Activated CD4-positive, alpha-beta T cell treated with anti-CD3 and anti-CD28 coated beads for 36 hours (primary cell): Measurements from ENCODE around the gene NID2. TPM values are rescaled to one million over a fixed set of nuclear protein-coding genes. Genes with fewer than 3 reads are reported as not detected.

ENCODE experiments used
- ATAC-seq: fragments of 200-7000 bp; cut with Tn5 transposase; one replicate; pipeline ENCODE4 v1.10.0; 2021; ENCODE audit warnings: mild to moderate bottlenecking, moderate library complexity
- CTCF ChIA-PET: fragments of 350-600 bp; sonication (Branson Sonifier 250); formaldehyde crosslinking; loops from one replicate; lab custom pipeline; 2021; ENCODE audit warnings: antibody characterized with exemption; lab: Charles Lee
- POLR2A ChIA-PET: fragments of 350-600 bp; sonication (Branson Sonifier 250); formaldehyde crosslinking; loops from one replicate; lab custom pipeline; 2021; ENCODE audit warnings: antibody characterized with exemption, inconsistent platforms; lab: Charles Lee
- DNase-seq: peaks from one replicate; pipeline ENCODE4 v3.0.0-alpha.2; 2020
- H3K27ac Mint-ChIP-seq: one replicate; pipeline ENCODE4 v1.8.0; 2021; ENCODE audit warnings: mixed read lengths
- H3K27me3 Mint-ChIP-seq: one replicate; pipeline ENCODE4 v1.8.0; 2021; ENCODE audit warnings: mixed read lengths
- H3K36me3 Mint-ChIP-seq: one replicate; pipeline ENCODE4 v1.8.0; 2021; ENCODE audit warnings: low read depth, mixed read lengths
- H3K4me1 Mint-ChIP-seq: one replicate; pipeline ENCODE4 v1.8.0; 2021; ENCODE audit warnings: mixed read lengths
- H3K4me3 Mint-ChIP-seq: one replicate; pipeline ENCODE4 v1.8.0; 2021; ENCODE audit warnings: mild to moderate bottlenecking, moderate library complexity, mixed read lengths
- H3K9me3 Mint-ChIP-seq: one replicate; pipeline ENCODE4 v1.8.0; 2021; ENCODE audit warnings: low read depth, mixed read lengths
- intact Hi-C, 2 experiments: fragments of 100-400 bp; cut with DNase I in 1 of 2; cut with micrococcal nuclease in 1 of 2; formaldehyde crosslinking; loops; one replicate each; pipeline versions ENCODE4 v1.14.2 to v1.15.1; 2022 to 2024; cut with DNase I, micrococcal nuclease
- total RNA-seq, 2 experiments: library from RNA; stranded (reverse); gene quantifications; one replicate each; pipeline ENCODE4 v1.2.3, GENCODE V29; 2021

Gene NID2
- total RNA-seq, 2 experiments from 2014 or later: not detected

DNA sequence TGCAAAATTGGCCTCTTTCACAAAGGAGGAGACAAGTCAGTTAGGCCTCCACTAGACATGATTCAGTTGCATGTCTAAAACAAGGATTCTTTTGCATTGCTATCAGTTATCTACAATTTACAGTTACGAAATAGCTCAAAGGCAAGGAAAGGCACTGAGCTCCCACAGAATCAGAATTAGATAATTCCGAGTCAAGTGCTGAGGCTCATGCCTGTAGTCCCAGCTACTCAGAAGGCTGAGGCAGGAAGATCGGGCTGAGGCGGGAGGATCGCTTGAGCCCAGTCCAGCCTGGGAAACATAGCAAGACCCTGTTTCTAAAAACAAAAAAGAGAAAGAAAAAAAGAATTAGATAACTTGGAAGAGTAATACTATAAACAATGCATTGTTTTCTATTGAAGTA lies 91.8 kb downstream of the NID2 start:
- no peaks in the 10 kb centered on the region for H3K9me3 Mint-ChIP-seq
- peaks cover 1% of the 10 kb centered on the region for H3K27me3 Mint-ChIP-seq
- no peak for ATAC-seq
- DNase-seq: no peak
- H3K4me1 Mint-ChIP-seq: peaks cover 9% of the 10 kb centered on the region
- no peak overlapping the region for H3K4me3 Mint-ChIP-seq
- intact Hi-C loops: loop anchor here (5.0 kb wide), 3 partner anchors 115 to 695 kb away; partner anchors contain the start of gene GNG2 (in 2 of the 2)
- H3K27ac Mint-ChIP-seq: no peak overlapping the region
- CTCF ChIA-PET: interaction anchor here (0.6 to 9.0 kb wide), 10 partner anchors 10 to 213 kb away, joined by 3 to 92 read pairs (median 7); partner anchors contain the start of gene GNG2
- H3K36me3 Mint-ChIP-seq: no peaks in the 10 kb centered on the region
- POLR2A ChIA-PET: no interaction called here

DNA sequence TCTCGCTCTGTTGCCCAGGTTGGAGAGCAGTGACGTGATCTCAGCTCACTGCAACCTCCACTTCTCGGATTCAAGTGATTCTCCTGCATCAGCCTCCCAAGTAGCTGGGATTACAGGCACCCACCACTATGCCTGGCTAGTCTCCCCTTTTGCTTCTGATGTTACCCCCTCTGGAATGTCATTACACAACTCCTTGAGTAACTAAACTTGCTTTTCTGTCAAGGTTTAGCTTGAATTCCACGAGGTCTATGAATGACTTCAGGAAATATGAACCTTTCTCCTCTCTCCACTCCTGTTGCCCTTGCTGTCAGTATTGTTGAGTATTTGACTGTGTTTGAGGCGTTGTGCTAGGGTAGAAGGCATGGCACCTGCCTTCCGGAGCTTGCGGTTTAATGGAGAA lies 96.3 kb downstream of the NID2 start:
- no peak overlapping the region for H3K4me3 Mint-ChIP-seq
- no peaks in the 10 kb centered on the region for H3K9me3 Mint-ChIP-seq
- peaks cover 4% of the 10 kb centered on the region for H3K36me3 Mint-ChIP-seq
- POLR2A ChIA-PET: no interaction called here
- no peaks in the 10 kb centered on the region for H3K4me1 Mint-ChIP-seq
- no peak overlapping the region for H3K27ac Mint-ChIP-seq
- intact Hi-C loops: no loop called here
- DNase-seq (no peak), ATAC-seq (no peak)
- CTCF ChIA-PET: interaction anchor here (0.6 to 12.0 kb wide), 4 partner anchors 7 to 193 kb away, joined by 3 to 92 read pairs (median 4); no protein-coding TSS in a partner anchor
- H3K27me3 Mint-ChIP-seq: no peaks in the 10 kb centered on the region

DNA sequence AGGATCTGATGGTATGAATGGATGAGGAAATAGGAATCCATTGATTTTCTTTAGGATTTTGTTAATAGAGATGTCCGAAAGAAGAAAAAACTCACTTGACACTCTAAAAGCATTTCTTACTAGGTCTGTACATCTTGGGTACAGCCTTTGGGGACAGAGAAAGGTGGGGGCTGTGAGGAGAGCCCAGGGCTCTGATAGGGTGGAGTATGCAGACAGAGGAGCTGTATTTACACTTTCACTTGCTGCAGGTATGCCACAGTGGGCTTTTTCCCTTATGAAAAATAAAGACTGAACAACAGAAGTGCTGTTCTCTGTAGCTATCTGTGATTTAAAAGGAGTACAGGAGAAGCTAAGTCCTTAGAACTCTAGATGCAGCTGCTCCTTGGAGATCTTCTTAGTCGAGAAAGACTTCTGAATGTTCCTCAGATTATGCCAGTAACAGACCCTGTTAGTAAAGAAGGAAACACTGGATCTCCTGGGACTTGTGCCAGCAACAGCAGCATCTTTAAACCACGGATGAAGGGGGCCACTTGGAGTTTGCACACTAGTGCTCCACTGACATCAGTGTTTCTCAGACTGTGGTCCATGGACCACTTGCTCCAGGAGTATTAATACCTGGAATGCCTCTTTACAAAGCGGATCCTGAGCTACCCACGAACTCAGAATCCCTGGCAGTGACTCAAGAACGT lies 98.9 kb downstream of the NID2 start:
- POLR2A ChIA-PET: no interaction called here
- no peaks in the 10 kb centered on the region for H3K9me3 Mint-ChIP-seq
- DNase-seq (no peak), ATAC-seq (no peak)
- no peak overlapping the region for H3K27ac Mint-ChIP-seq
- peaks cover 6% of the 10 kb centered on the region for H3K36me3 Mint-ChIP-seq
- CTCF ChIA-PET: interaction anchor here (0.7 to 12.0 kb wide), 4 partner anchors 7 to 192 kb away, joined by 3 to 92 read pairs (median 4); no protein-coding TSS in a partner anchor
- no peaks in the 10 kb centered on the region for H3K27me3 Mint-ChIP-seq
- intact Hi-C loops: no loop called here
- no peaks in the 10 kb centered on the region for H3K4me1 Mint-ChIP-seq
- no peak overlapping the region for H3K4me3 Mint-ChIP-seq

DNA sequence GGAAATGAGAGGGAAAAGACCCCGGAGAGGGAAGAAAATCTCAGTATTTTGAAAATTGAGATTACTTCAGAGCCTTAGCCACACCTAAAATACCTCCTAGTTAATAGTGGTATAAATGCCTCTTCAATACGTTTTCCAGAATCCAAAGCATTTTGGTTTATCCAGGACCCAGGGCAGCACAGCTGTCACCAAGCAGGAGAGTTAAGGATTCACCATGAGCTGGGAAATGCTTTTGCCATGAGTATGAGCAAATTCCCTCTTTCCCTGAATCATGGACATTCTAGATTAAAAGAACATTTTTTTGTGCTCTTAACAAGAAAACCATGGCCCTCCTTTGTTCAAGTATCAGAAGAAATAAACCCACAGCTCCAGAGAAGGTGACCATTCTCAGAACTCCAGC lies 101.3 kb downstream of the NID2 start:
- POLR2A ChIA-PET: interaction anchor here (0.6 to 0.7 kb wide), 3 partner anchors 111 to 272 kb away, joined by 3 to 6 read pairs (median 5); no protein-coding TSS in a partner anchor

DNA sequence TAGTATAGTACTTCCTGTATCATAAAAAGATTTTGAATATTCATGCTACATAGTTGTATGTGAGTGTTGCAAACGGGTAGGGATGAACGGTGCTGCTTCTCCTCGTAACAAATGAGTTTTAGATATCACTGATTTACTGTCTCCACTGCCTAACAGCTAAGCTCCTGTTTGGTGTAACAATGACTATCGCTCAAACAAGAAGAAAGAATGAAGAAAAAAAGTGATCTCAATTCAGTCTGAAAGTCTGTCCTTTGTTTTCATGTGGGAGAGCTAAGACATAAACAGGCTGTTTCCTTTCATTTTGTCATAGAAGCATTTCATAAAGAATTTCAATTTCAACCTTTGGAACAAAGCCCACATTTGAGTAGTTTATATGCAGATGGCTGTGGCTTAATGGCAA lies 105.6 kb downstream of the NID2 start:
- CTCF ChIA-PET: interaction anchor here (0.7 to 12.0 kb wide), 4 partner anchors 11 to 35 kb away, joined by 3 to 92 read pairs (median 4); no protein-coding TSS in a partner anchor

More for the DNA sequence above, 101.3 kb downstream of the NID2 start:
- DNase-seq: no peak
- H3K27me3 Mint-ChIP-seq: no peaks in the 10 kb centered on the region
- H3K36me3 Mint-ChIP-seq: peaks cover 16% of the 10 kb centered on the region
- intact Hi-C loops: no loop called here
- no peaks in the 10 kb centered on the region for H3K9me3 Mint-ChIP-seq
- no peak overlapping the region for H3K27ac Mint-ChIP-seq
- CTCF ChIA-PET: interaction anchor here (0.9 to 12.0 kb wide), 2 partner anchors 8 to 12 kb away, joined by 3 to 92 read pairs; no protein-coding TSS in a partner anchor
- ATAC-seq: no peak
- H3K4me3 Mint-ChIP-seq: no peak overlapping the region
- H3K4me1 Mint-ChIP-seq: peaks cover 13% of the 10 kb centered on the region

DNA sequence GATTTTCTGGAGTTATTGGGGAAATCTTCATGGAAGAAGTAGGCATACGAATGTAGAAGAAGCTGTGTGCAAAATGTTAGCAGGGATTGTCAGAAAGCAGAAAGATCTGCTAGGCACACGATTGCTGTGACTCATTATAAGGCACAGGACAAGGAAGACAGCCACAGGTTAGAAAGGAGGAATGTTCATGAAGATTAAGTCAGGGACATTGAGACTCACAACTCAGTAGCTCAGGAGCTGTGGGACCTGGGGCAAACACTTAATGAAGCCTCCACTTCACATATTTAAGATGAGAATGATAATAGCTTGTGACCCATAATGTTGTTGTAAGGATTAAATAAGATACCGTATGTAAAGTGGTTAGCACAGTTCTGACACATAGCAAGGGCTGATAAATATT lies 106.1 kb downstream of the NID2 start:
- H3K27ac Mint-ChIP-seq: peak overlapping the region; percentile 81
- peaks cover 50% of the 10 kb centered on the region for H3K36me3 Mint-ChIP-seq
- intact Hi-C loops: no loop called here
- no peak for DNase-seq
- ChIA-PET CTCF (interaction anchor here (0.5 to 12.0 kb wide), 5 partner anchors 8 to 186 kb away, joined by 3 to 92 read pairs (median 4); no protein-coding TSS in a partner anchor), POLR2A (no interaction called here)
- no peak for ATAC-seq
- H3K9me3 Mint-ChIP-seq: peaks cover 24% of the 10 kb centered on the region
- H3K4me3 Mint-ChIP-seq: no peak overlapping the region
- no peaks in the 10 kb centered on the region for H3K27me3 Mint-ChIP-seq
- peaks cover 48% of the 10 kb centered on the region for H3K4me1 Mint-ChIP-seq

More for the DNA sequence above, 105.6 kb downstream of the NID2 start:
- no peaks in the 10 kb centered on the region for H3K27me3 Mint-ChIP-seq
- H3K4me1 Mint-ChIP-seq: peaks cover 48% of the 10 kb centered on the region
- peak overlapping the region; percentile 81 for H3K27ac Mint-ChIP-seq
- intact Hi-C loops: no loop called here
- peaks cover 21% of the 10 kb centered on the region for H3K9me3 Mint-ChIP-seq
- DNase-seq: no peak
- ATAC-seq: peak; percentile 65
- peak overlapping the region; percentile 56 for H3K4me3 Mint-ChIP-seq
- H3K36me3 Mint-ChIP-seq: peaks cover 46% of the 10 kb centered on the region
- POLR2A ChIA-PET: no interaction called here

DNA sequence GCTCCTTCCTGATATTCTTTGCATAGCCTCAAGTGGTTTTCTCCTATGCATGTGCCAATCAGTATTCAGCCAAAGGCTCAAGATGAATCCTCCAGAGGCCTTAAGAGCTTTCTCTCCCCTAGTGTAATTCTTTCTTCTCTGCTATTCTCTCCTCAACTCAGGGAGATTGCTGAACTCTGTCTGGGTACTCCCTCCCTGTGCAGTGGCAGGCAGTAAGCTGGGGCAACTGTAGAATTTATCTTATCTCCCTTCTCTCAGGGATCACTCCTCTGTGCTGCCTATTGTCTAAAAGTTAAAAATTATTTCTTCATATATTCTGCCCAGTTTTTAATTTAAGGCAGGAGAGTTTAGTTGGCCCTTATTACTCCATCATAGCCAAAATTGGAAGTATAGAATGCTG lies 108.0 kb downstream of the NID2 start:
- H3K9me3 Mint-ChIP-seq: peaks cover 31% of the 10 kb centered on the region
- ChIA-PET CTCF (no interaction called here), POLR2A (no interaction called here)
- intact Hi-C loops: no loop called here
- peaks cover 65% of the 10 kb centered on the region for H3K36me3 Mint-ChIP-seq
- no peak for DNase-seq
- H3K4me1 Mint-ChIP-seq: peaks cover 48% of the 10 kb centered on the region
- H3K27me3 Mint-ChIP-seq: no peaks in the 10 kb centered on the region
- H3K4me3 Mint-ChIP-seq: no peak overlapping the region
- H3K27ac Mint-ChIP-seq: no peak overlapping the region
- no peak for ATAC-seq

DNA sequence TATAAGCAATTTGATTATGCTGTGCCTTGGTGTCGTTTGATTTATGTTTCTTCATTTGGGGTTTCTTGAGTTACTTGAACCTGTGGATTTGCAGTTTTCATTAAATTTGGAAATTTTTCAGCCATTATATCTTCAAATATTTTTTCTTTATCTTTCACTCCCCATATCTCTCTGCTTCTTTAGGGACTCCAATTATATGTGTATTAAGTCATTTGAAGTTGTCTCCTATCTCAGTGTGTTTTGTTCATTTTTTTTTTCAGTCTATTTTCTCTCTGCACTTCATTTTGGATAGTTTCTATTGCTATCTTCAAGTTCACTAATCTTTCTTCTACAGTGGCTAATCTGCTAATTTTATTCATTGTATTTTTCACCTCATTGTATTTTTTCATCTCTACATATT lies 108.9 kb downstream of the NID2 start:
- intact Hi-C loops: no loop called here
- no peaks in the 10 kb centered on the region for H3K27me3 Mint-ChIP-seq
- H3K36me3 Mint-ChIP-seq: peaks cover 72% of the 10 kb centered on the region
- ATAC-seq: no peak
- H3K4me3 Mint-ChIP-seq: no peak overlapping the region
- H3K4me1 Mint-ChIP-seq: peaks cover 48% of the 10 kb centered on the region
- CTCF ChIA-PET: interaction anchor here (0.6 kb wide), 1 partner anchor 324 kb away, joined by 3 read pairs; no protein-coding TSS in a partner anchor
- H3K9me3 Mint-ChIP-seq: peaks cover 31% of the 10 kb centered on the region
- H3K27ac Mint-ChIP-seq: no peak overlapping the region
- POLR2A ChIA-PET: no interaction called here
- no peak for DNase-seq

DNA sequence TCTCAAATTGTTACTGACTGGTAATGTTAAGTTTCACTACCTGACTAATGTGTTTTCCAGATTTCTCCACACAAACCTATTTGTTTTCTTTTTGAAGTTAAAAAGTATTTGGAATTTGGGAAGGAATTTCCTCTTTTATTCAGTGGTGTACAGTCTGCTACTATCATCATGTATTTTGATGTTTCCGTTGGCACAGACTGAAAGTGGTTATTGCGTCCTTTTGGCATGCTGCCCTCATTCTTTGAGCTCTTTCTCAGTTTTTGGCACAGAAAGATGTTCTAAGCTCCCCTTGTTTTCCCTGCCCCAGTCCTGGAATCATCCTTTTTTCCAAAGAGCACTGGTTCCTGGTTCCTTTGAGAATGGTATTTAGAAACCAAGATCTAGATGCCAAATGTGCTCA lies 110.9 kb downstream of the NID2 start:
- intact Hi-C loops: no loop called here
- POLR2A ChIA-PET: no interaction called here
- peaks cover 31% of the 10 kb centered on the region for H3K9me3 Mint-ChIP-seq
- CTCF ChIA-PET: interaction anchor here (0.8 to 1.1 kb wide), 2 partner anchors 24 to 47 kb away, joined by 3 read pairs; no protein-coding TSS in a partner anchor
- no peaks in the 10 kb centered on the region for H3K27me3 Mint-ChIP-seq
- H3K36me3 Mint-ChIP-seq: peaks cover 75% of the 10 kb centered on the region
- H3K4me3 Mint-ChIP-seq: no peak overlapping the region
- H3K4me1 Mint-ChIP-seq: peaks cover 38% of the 10 kb centered on the region
- DNase-seq: no peak
- H3K27ac Mint-ChIP-seq: no peak overlapping the region
- ATAC-seq: no peak

Other genes with a start within 250 kb of the NID2 start
- gene GNG2, start 208.4 kb downstream of the NID2 start, total RNA-seq: 100 to 1,000 TPM; 133 to 136 TPM
- 100 to 1,000 TPM; 232 to 254 TPM for gene RTRAF, start 79.5 kb downstream of the NID2 start, total RNA-seq
- not detected for gene PTGDR, start 198.6 kb upstream of the NID2 start, total RNA-seq
- 1 to 10 TPM; 2.4 TPM for gene PTGER2, start 245.3 kb upstream of the NID2 start, total RNA-seq